Esophagus (tissue), 2 donors: Measurements from ENCODE around the gene GLYAT. TPM values are rescaled to one million over a fixed set of nuclear protein-coding genes. Genes with fewer than 3 reads are reported as not detected.
"Not testable (repeated sequence)": the region's sequence is repeated elsewhere in the genome, so short reads cannot be mapped to it uniquely, and the experiment has no call there.

Source experiments
- H3K27ac ChIP-seq, 2 donors: one replicate each; pipeline ENCODE4 v1.5.1; 2013; ENCODE audit warnings: low read depth in 2 of 2, mild to moderate bottlenecking in 2 of 2, inconsistent platforms in 1 of 2, low read length in 1 of 2, moderate library complexity in 1 of 2
- H3K27me3 ChIP-seq, 2 donors: one replicate each; pipeline ENCODE4 v1.6.1; 2013; ENCODE audit warnings: low read length in 2 of 2, control low read depth in 1 of 2, mild to moderate bottlenecking in 1 of 2; ENCODE audit not compliant: insufficient read depth in 2 of 2, control insufficient read depth in 1 of 2
- H3K36me3 ChIP-seq, 2 donors: one replicate each; pipeline ENCODE4 v1.6.1; 2013; ENCODE audit warnings: low read length in 1 of 2; ENCODE audit not compliant: control insufficient read depth in 2 of 2, insufficient read depth in 2 of 2
- H3K4me1 ChIP-seq, 2 donors: one replicate each; pipeline ENCODE4 v1.6.1; 2013; ENCODE audit warnings: low read length in 1 of 2; ENCODE audit not compliant: control insufficient read depth in 2 of 2, insufficient read depth in 2 of 2
- H3K4me3 ChIP-seq, 2 donors: one replicate each; pipeline ENCODE4 v1.5.1; 2013; ENCODE audit warnings: low read length in 2 of 2, mild to moderate bottlenecking in 2 of 2, low read depth in 1 of 2, moderate library complexity in 1 of 2
- H3K9me3 ChIP-seq, 2 donors: one replicate each; pipeline ENCODE4 v1.6.1; 2013; ENCODE audit warnings: mild to moderate bottlenecking in 2 of 2, low read depth in 1 of 2, low read length in 1 of 2, moderate library complexity in 1 of 2; ENCODE audit not compliant: control insufficient read depth in 2 of 2, insufficient read depth in 1 of 2
- WGBS, 2 donors: extraction: QIAGEN DNeasy Blood & Tissue Kit; methylation state at CpG; one replicate each; pipeline ENCODE4 v1.1.7; 2013; 5-methylcytosine and 5-hydroxymethylcytosine counted together
- polyA plus RNA-seq, 2 donors: library from polyadenylated mRNA; stranded (reverse); fragments of 200-250 nt; gene quantifications; one replicate each; pipeline ENCODE4 v1.2.3, GENCODE V29; 2013
- donor health status: healthy with polysubstance abuse.
- donor health status: Bipolar disorder and iron deficiency.

The GLYAT gene
- polyA plus RNA-seq, 2 donors: not detected

GRCh38 chr11:58685973-58686722, 45.6 kb downstream of the GLYAT start:
- WGBS, 2 donors: 66% methylated on average over 9 of the region's 9 CpGs
- Histone ChIP-seq H3K4me3 (no peak overlapping the region), H3K36me3 (no peaks in the 10 kb centered on the region), H3K27ac (no peak overlapping the region), H3K27me3 (no peaks in the 10 kb centered on the region), H3K9me3 (no peaks in the 10 kb centered on the region), H3K4me1 (no peaks in the 10 kb centered on the region)

- not testable (repeated sequence) for H3K9me3 ChIP-seq, H3K4me3 ChIP-seq, H3K27me3 ChIP-seq, H3K27ac ChIP-seq, H3K36me3 ChIP-seq, H3K4me1 ChIP-seq
- WGBS, 2 donors: 79 to 83% methylated on average over 3 of the region's 3 CpGs
Measured at GRCh38 chr11:58682660-58683059, 49.1 kb downstream of the GLYAT start.

- H3K9me3 ChIP-seq, H3K36me3 ChIP-seq, H3K27ac ChIP-seq, H3K27me3 ChIP-seq, H3K4me3 ChIP-seq, H3K4me1 ChIP-seq: not testable (repeated sequence)
- 61 to 62% methylated on average over 1 of the region's 1 CpG for WGBS, 2 donors
Measured at GRCh38 chr11:58677536-58677935, 54.2 kb downstream of the GLYAT start.

GRCh38 chr11:58676563-58677135, 55.1 kb downstream of the GLYAT start:
- 50 to 67% methylated on average over 1 of the region's 1 CpG for WGBS, 2 donors
- Histone ChIP-seq H3K27ac (no peak overlapping the region), H3K4me3 (no peak overlapping the region), H3K9me3 (no peaks in the 10 kb centered on the region), H3K36me3 (no peaks in the 10 kb centered on the region), H3K27me3 (no peaks in the 10 kb centered on the region), H3K4me1 (no peaks in the 10 kb centered on the region)

- Histone ChIP-seq H3K36me3 (no peaks in the 10 kb centered on the region), H3K27ac (no peak overlapping the region), H3K27me3 (no peaks in the 10 kb centered on the region), H3K9me3 (no peaks in the 10 kb centered on the region), H3K4me3 (no peak overlapping the region), H3K4me1 (no peaks in the 10 kb centered on the region)
- WGBS, 2 donors: 40 to 41% methylated on average over 13 of the region's 13 CpGs
Measured at GRCh38 chr11:58675334-58676155, 56.2 kb downstream of the GLYAT start.

GRCh38 chr11:58674609-58675008, 57.1 kb downstream of the GLYAT start:
- Histone ChIP-seq H3K27me3 (no peaks in the 10 kb centered on the region), H3K9me3 (no peaks in the 10 kb centered on the region), H3K36me3 (no peaks in the 10 kb centered on the region), H3K4me1 (no peaks in the 10 kb centered on the region), H3K4me3 (no peak overlapping the region), H3K27ac (no peak overlapping the region)
- WGBS, 2 donors: 71 to 82% methylated on average over 12 of the region's 12 CpGs

- Histone ChIP-seq H3K4me3 (no peak overlapping the region), H3K27me3 (no peaks in the 10 kb centered on the region), H3K36me3 (no peaks in the 10 kb centered on the region), H3K9me3 (no peaks in the 10 kb centered on the region), H3K4me1 (no peaks in the 10 kb centered on the region), H3K27ac (no peak overlapping the region)
- WGBS, 2 donors: 60 to 76% methylated on average over 6 of the region's 6 CpGs
Measured at GRCh38 chr11:58671983-58672633, 59.6 kb downstream of the GLYAT start.

- Histone ChIP-seq H3K36me3 (no peaks in the 10 kb centered on the region), H3K27ac (no peak overlapping the region), H3K9me3 (no peaks in the 10 kb centered on the region), H3K4me1 (peaks cover 0 to 4% of the 10 kb centered on the region in 2 donors), H3K27me3 (no peaks in the 10 kb centered on the region), H3K4me3 (no peak overlapping the region)
- WGBS, 2 donors: 60 to 63% methylated on average over 5 of the region's 5 CpGs
Measured at GRCh38 chr11:58659910-58660570, 71.7 kb downstream of the GLYAT start.

- H3K27me3 ChIP-seq: no peaks in the 10 kb centered on the region
- WGBS, 2 donors: 19 to 42% methylated on average over 2 of the region's 2 CpGs
- peak overlapping the region in 1 of 2 donors; percentile 36 for H3K27ac ChIP-seq
- peaks cover 0 to 4% of the 10 kb centered on the region in 2 donors for H3K4me1 ChIP-seq
- no peaks in the 10 kb centered on the region for H3K36me3 ChIP-seq
- H3K4me3 ChIP-seq: no peak overlapping the region
- no peaks in the 10 kb centered on the region for H3K9me3 ChIP-seq
Measured at GRCh38 chr11:58659404-58659803, 72.3 kb downstream of the GLYAT start.
